Fibroblast of skin of right biceps (primary cell): ENCODE data around the gene LMOD1.
"Not testable (repeated sequence)": the region's sequence is repeated elsewhere in the genome, so short reads cannot be mapped to it uniquely, and the experiment has no call there.

Experiments
- DNase-seq: peaks from one replicate; pipeline ENCODE4 v3.0.0-alpha.2; 2013

LMOD1 gene

GRCh38 chr1:201946224-201946908, at the start of gene LMOD1:
LMOD1 (minus strand) TSS chr1:201946548; CDS start chr1:201946340, 208 bp downstream.
- DNase-seq, result peak; percentile 96

- DNase-seq, result no peak
Observed at GRCh38 chr1:201990427-201990826, 44.1 kb upstream of the LMOD1 start.

- no peak for DNase-seq
Observed at GRCh38 chr1:201989354-201990128, 43.2 kb upstream of the LMOD1 start.

- DNase-seq, result no peak
Observed at GRCh38 chr1:201988601-201989000, 42.3 kb upstream of the LMOD1 start.

GRCh38 chr1:201985355-201985754, 39.0 kb upstream of the LMOD1 start:
- no peak for DNase-seq

- DNase-seq, result no peak
Observed at GRCh38 chr1:201984446-201984845, 38.1 kb upstream of the LMOD1 start.

GRCh38 chr1:201983380-201983805, 37.0 kb upstream of the LMOD1 start:
- no peak for DNase-seq

GRCh38 chr1:201982623-201983379, 36.5 kb upstream of the LMOD1 start, which contains the start of gene RNPEP:
RNPEP (plus strand) TSS chr1:201982648; CDS start chr1:201982667, 19 bp downstream.
- peak; percentile 73 for DNase-seq

- no peak for DNase-seq
Observed at GRCh38 chr1:201982082-201982622, 35.8 kb upstream of the LMOD1 start.

- DNase-seq, result peak; percentile 48
Observed at GRCh38 chr1:201970334-201971159, 24.2 kb upstream of the LMOD1 start.

GRCh38 chr1:201968202-201968925, 22.0 kb upstream of the LMOD1 start:
- no peak for DNase-seq

GRCh38 chr1:201966171-201966570, 19.8 kb upstream of the LMOD1 start:
- DNase-seq, result no peak

GRCh38 chr1:201964261-201964660, 17.9 kb upstream of the LMOD1 start:
- DNase-seq, result peak; percentile 74

GRCh38 chr1:201962382-201962781, 16.0 kb upstream of the LMOD1 start:
- not testable (repeated sequence) for DNase-seq

- DNase-seq, result no peak
Observed at GRCh38 chr1:201958348-201958747, 12.0 kb upstream of the LMOD1 start.

- no peak for DNase-seq
Observed at GRCh38 chr1:201955729-201956143, 9.4 kb upstream of the LMOD1 start.

GRCh38 chr1:201955009-201955728, 8.8 kb upstream of the LMOD1 start, which contains the start of gene TIMM17A:
TIMM17A (plus strand) TSS chr1:201955503; CDS start chr1:201955527, 24 bp downstream.
- DNase-seq, result peak; percentile 99

GRCh38 chr1:201954263-201955008, 8.1 kb upstream of the LMOD1 start:
- no peak for DNase-seq

GRCh38 chr1:201949491-201949890, 3.1 kb upstream of the LMOD1 start:
- peak; percentile 48 for DNase-seq

GRCh38 chr1:201947697-201948008, 1.3 kb upstream of the LMOD1 start:
- no peak for DNase-seq
